Measurements from ENCODE around the gene CGN. TPM values are rescaled to one million over a fixed set of nuclear protein-coding genes. Genes with fewer than 3 reads are reported as not detected.

CGN gene
- total RNA-seq, 1 donor from 2014 or later = 2.0 TPM

DNA sequence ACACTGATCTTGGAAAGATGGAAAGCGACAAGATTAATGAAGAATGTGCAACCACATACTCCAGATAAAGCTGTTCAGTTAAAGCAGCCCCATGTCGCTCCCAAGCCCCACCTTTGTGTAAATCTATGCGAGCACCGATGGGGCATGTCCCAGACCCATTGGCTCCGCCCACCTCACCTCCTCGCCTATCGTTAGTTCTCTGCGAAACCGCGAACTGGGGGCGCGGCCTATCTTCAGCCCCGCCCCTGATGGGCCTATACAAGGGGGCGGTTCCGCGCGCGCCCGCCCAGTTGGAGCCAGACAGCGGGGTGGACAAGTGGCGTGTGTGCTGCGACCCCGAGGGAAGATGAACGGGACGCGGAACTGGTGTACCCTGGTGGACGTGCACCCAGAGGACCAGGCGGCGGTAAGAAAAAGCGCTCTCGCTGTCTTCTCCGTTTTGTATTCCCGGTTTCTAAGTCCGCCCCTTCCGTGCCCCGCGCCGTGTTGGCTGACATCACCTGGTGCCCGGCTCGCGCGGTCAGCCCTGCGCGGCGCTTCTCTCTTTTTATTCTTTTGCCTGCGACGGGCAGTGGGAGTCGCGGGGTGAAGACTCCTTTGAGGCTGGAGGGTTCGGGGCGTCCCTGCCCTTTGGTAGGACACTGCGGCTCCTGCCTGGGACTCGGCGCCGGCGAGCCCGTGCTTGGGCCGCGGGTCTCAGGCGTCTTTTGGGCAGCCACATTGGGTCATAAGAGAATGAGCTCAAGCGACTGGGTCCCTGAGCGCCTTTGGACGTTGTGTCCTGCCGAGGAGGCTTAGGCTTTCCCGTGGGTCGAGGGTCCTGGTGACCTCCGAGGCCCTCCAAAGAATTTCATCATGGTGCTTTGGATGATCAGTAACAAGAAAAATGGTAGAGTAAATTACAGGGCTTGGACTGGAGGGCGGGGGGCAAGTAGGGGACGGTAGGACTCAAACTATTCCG is 29.1 kb downstream of the CGN start, which contains the start of gene TUFT1:
TUFT1 (plus strand) TSS at position 289 of the 961 bp plus-strand sequence; CDS start at position 347, 58 bp downstream.
- ATAC-seq (peak; percentile 97), DNase-seq (ENCODE audit: low spot score) (peak; percentile 95)
- intact Hi-C loops (cut with DNase I) = no loop called here

DNA sequence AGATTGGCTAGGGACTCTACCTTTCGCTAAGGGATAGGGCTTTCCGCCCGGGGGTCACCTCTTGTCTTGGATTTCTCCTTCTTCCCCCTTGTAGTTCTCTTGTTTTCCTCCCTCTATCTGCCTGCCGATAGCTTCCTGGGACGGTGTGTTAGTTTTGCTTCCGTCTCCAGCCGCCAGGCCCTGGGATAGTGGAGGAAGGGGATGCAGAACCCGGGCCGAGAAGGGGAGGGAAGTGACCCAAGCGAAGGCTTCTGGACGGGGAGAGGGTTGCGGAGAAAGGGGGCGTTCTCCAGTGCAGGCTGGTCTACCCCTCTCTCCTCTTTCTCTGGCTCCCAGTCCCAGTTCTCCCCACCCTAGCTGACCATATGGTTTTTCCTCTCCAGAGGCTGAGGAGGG is 29.8 kb downstream of the CGN start:
- DNase-seq (ENCODE audit: low spot score) (no peak), ATAC-seq (peak; percentile 17)
- intact Hi-C loops (cut with DNase I) = no loop called here

DNA sequence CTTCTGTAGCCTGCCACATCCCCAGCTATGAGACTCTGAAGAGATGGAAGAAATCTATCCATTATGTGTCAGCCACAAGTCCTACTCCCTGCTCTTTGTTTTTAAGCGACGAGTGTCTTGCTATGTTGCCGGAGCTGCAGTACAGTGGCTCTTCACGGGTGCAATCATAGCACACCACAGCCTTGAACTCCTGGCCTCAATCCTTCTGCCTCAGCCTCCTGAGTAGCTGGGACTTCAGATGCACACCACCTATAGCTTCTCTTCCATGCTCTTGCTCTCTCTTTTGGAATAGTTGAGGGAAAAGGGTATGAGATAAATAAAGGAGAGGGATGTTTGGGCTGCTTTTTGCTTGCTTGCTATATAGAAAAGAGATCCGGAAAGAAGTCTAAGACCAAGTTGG is 30.6 kb downstream of the CGN start:
- ATAC-seq (no peak), DNase-seq (ENCODE audit: low spot score) (no peak)
- intact Hi-C loops (cut with DNase I) = no loop called here

DNA sequence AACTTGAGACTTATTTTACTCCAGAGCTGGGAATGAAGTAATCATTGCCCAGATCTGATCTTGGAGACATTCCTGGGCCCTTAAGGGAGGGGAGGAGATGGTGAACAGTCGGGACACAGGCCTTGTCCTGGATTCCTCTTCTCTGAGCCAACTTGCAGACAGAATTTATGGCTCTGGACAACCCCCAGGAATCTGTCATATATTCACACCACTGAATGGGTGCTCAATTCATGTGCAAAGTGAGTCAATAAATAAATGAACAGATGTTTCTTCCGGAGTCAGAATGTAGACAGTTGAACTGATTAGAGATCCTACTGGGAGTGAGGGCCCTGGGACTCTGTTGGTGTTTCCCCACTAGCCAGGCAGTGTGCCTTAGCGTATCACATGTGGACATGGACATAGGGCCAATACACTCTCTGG is 31.5 kb downstream of the CGN start:
- intact Hi-C loops (cut with DNase I) = no loop called here
- ATAC-seq (no peak), DNase-seq (ENCODE audit: low spot score) (no peak)

GRCh38 chr1:151545542-151545941 is 34.4 kb downstream of the CGN start:
- ATAC-seq (no peak), DNase-seq (ENCODE audit: low spot score) (no peak)
- intact Hi-C loops (cut with DNase I) = no loop called here

GRCh38 chr1:151546011-151546925 is 35.1 kb downstream of the CGN start:
- DNase-seq (ENCODE audit: low spot score) (no peak), ATAC-seq (no peak)
- intact Hi-C loops (cut with DNase I) = no loop called here

DNA sequence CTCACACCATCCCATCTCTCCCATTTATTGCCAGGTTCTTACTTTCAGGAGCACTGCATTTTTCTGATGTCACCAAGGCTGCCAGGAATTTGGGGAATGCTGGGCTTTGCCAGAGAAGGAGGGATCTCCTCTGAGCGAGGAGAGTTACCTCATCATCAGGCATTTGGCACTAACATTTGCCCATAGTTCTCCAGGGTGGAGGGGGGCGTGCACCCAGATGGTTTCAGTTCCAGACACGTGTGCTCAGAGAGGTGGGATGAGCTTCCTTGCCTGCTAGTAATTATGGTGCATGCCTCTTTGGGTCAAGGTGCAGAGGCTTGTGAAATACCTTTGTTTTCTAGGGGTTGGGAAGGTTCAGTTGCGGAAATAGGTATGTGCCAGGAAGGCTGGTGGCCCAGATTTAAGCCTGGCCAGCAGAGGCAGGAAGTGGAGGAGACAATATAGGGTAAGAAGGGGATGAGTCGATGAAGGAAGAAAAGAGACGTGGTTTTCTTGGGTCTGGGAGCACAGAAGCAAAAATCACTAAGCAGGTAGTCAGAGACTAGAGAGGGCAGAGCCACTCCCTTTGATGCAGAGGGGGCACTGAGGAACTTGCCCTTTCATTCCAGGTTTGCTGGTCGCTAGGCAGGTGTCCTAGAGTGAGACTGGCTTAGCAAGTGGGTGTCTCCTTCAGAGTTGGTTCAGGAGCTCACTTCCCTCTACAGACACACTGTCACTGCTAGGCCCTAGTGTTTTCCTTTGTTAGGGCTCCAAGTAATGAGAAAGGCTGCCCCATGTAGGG is 36.1 kb downstream of the CGN start:
- DNase-seq (ENCODE audit: low spot score) (no peak), ATAC-seq (peak; percentile 92)
- intact Hi-C loops (cut with DNase I) = no loop called here

GRCh38 chr1:151547900-151548230 is 36.7 kb downstream of the CGN start:
- intact Hi-C loops (cut with DNase I) = no loop called here
- DNase-seq (ENCODE audit: low spot score) = no peak
- no peak for ATAC-seq

GRCh38 chr1:151549199-151549598 is 38.0 kb downstream of the CGN start:
- ATAC-seq (no peak), DNase-seq (ENCODE audit: low spot score) (no peak)
- intact Hi-C loops (cut with DNase I) = no loop called here

- DNase-seq (ENCODE audit: low spot score) = no peak
- intact Hi-C loops (cut with DNase I) = no loop called here
- ATAC-seq = no peak
Measured at GRCh38 chr1:151553659-151554058, 42.5 kb downstream of the CGN start.

DNA sequence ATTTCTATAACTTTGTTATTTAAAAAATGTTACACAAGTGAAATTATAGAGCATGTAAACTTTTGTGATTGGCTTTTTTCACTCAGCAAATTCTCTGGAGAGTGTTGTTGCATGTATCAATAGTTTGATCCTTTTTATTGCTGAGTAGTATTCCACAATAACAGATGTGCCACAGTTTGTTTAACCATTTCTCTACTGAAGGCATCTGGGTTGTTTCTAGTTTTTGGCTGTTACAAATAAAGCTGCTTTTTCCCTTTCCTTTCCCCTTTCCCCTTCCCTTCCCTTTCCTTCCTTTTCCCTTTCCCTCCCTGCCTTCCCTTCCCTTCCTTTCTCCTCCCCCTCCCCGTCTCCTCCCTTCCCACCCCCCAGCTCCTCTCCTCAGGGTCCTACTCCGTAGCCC is 44.9 kb downstream of the CGN start:
- no peak for ATAC-seq
- DNase-seq (ENCODE audit: low spot score) = no peak
- intact Hi-C loops (cut with DNase I) = no loop called here

DNA sequence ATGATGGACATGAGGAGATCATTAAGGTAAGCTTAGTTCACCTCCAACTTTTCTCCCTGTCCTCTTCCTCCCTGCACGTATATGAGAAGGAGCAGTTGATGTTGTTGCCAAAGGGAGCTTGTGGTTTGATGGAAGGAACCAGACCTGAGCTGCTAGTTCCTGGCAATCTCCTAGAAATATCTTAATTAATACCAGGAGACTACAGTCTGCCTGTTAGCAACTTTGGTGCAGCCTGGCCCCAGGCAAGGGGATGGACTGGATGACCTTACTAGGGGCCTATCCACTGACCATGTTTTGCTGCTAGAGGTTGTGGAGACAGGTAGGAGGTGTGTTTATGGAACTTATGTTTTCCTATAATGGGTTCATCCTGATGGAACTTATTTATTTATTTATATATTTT is 51.5 kb downstream of the CGN start:
- ATAC-seq = no peak
- intact Hi-C loops (cut with DNase I) = no loop called here
- no peak for DNase-seq (ENCODE audit: low spot score)

GRCh38 chr1:151563376-151563775 is 52.2 kb downstream of the CGN start:
- intact Hi-C loops (cut with DNase I) = no loop called here
- DNase-seq (ENCODE audit: low spot score) (no peak), ATAC-seq (no peak)

GRCh38 chr1:151565502-151566189 is 54.5 kb downstream of the CGN start:
- intact Hi-C loops (cut with DNase I) = no loop called here
- DNase-seq (ENCODE audit: low spot score) (no peak), ATAC-seq (no peak)

DNA sequence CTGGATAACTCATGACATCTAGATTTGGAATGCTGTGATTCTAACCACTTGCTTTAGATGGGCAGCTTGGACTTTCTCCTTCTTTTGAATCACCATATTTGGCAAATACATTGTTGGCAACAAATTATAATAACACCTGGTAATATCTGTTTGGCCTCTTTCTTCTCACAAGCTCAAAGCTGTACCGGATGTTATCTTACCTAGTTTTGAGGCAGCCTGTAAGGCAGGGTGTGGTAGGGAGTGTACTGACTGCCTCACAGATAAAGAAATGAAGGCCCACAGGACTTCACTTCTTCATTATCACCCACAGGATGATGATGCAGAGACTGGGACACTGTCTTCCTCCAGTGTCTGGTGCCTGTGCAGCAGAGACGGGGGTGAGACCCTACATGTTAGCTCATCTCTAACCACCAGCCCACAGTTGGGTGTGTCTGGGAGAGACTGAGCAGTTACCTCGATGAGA is 57.5 kb downstream of the CGN start:
- DNase-seq (ENCODE audit: low spot score) (no peak), ATAC-seq (no peak)
- intact Hi-C loops (cut with DNase I) = no loop called here

DNA sequence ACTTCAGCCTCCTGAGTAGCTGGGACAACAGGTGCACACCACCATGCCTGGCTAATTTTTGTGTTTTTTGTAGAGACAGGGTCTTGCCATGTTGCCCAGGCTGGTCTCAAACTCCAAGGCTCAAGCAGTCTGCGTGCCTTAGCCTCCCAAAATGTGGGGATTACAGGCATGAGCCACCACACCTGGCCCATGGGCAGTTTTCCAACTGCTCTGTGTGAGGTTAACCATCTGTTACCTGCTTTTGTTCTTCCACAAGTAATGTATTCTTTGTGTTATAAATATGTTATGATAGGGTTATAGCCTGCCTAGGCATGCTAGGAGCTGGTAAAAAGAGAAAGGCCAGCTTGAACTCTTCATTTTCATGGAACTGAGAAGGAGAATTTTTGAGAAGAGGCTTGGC is 59.6 kb downstream of the CGN start:
- intact Hi-C loops (cut with DNase I) = no loop called here
- DNase-seq (ENCODE audit: low spot score) (no peak), ATAC-seq (no peak)

GRCh38 chr1:151574575-151575529 is 63.7 kb downstream of the CGN start:
- no peak for ATAC-seq
- intact Hi-C loops (cut with DNase I) = no loop called here

More at GRCh38 chr1:151574575-151575529, 63.7 kb downstream of the CGN start:
- DNase-seq (ENCODE audit: low spot score) = no peak

Measured in sciatic nerve (tissue), 2 donors.